HepG2 (cell line): ENCODE measurements around the gene MTFR1L. TPM values are rescaled to one million over a fixed set of nuclear protein-coding genes. Genes with fewer than 3 reads are reported as not detected.

Experiments
- ATAC-seq: fragments of 200-7000 bp; cut with Tn5 transposase; 3 replicates; pipeline ENCODE4 v1.9.1; 2020; ENCODE audit warnings: mild to moderate bottlenecking, moderate library complexity
- BruUV-seq: library from RNA; stranded (reverse); fragments of 400-500 nt; replicated peaks from 2 replicates; lab custom pipeline; 2021; lab: Mats Ljungman, UMichigan
- CTCF ChIA-PET: fragments of 300-600 bp; formaldehyde crosslinking; extraction: SDS; loops from one replicate; lab custom pipeline; 2021; ENCODE audit warnings: low total read pairs, inconsistent platforms, low intra/inter-chr PET ratio; lab: Yijun Ruan, JAX
- POLR2A ChIA-PET: fragments of 350-600 bp; sonication (Branson Sonifier 250); formaldehyde crosslinking; loops from one replicate; lab custom pipeline; 2020; ENCODE audit warnings: antibody characterized with exemption, inconsistent platforms; lab: Yijun Ruan, JAX
- DNase-seq: peaks from one replicate; pipeline ENCODE4 v3.0.0-alpha.2; 2015; ENCODE audit warnings: low spot score
- FAIRE-seq: peaks from 3 replicates; lab custom pipeline; 2011; peaks lifted over from hg19 to GRCh38; lab: Jason Lieb, UNC
- H2AFZ ChIP-seq: one replicate; pipeline ENCODE4 v1.6.1; 2011; ENCODE audit warnings: low read length, inconsistent platforms
- H3K27ac ChIP-seq: fragments of 300-600 bp; 3 replicates; pipeline ENCODE4 v1.8.0; 2011; ENCODE audit warnings: mixed run types, mild to moderate bottlenecking, mixed read lengths, low read length, inconsistent platforms; ENCODE audit not compliant: insufficient read depth; ENCODE audit errors: extremely low read length
- H3K27me3 ChIP-seq, 2 experiments: fragments of 200-600 bp in 1 of 2; 2 replicates in 1 of 2; 3 replicates in 1 of 2; pipeline versions ENCODE4 v1.6.0 to v1.8.0; 2011; ENCODE audit warnings: low read length in 2 of 2, mild to moderate bottlenecking in 2 of 2, moderate library complexity in 2 of 2, inconsistent platforms in 1 of 2; ENCODE audit not compliant: insufficient read depth in 2 of 2, control insufficient read depth in 1 of 2
- H3K36me3 ChIP-seq, 2 experiments: fragments of 200-600 bp in 1 of 2; replicated peaks in 1 of 2; 2 replicates in 1 of 2; 3 replicates in 1 of 2; pipeline versions ENCODE4 v1.5.1 to v1.8.0; 2011; ENCODE audit warnings: low read length in 2 of 2, inconsistent platforms in 1 of 2; ENCODE audit not compliant: insufficient read depth in 2 of 2, control insufficient read depth in 1 of 2
- H3K4me1 ChIP-seq: 2 replicates; pipeline ENCODE4 v1.5.1; 2012; ENCODE audit warnings: low read length, inconsistent platforms; ENCODE audit not compliant: insufficient read depth
- H3K4me2 ChIP-seq: 2 replicates; pipeline ENCODE4 v1.6.0; 2011; ENCODE audit warnings: low read depth, low read length, inconsistent platforms
- H3K4me3 ChIP-seq, 3 experiments: fragments of 200-600 bp in 1 of 3; sonication (generic), shearing (Covaris generic) in 1 of 3; replicated peaks in 1 of 3; 2 replicates each; pipeline ENCODE4 v1.5.1; 2011 to 2016; ENCODE audit warnings: low read length in 3 of 3, inconsistent platforms in 2 of 3, low read depth in 2 of 3, mild to moderate bottlenecking in 2 of 3, control low read depth in 1 of 3, mixed read lengths in 1 of 3; ENCODE audit not compliant: insufficient read depth in 1 of 3
- H3K79me2 ChIP-seq: one replicate; pipeline ENCODE4 v1.6.1; 2011; ENCODE audit warnings: low read length, inconsistent platforms; ENCODE audit not compliant: insufficient read depth
- H3K9ac ChIP-seq: 2 replicates; pipeline ENCODE4 v1.6.0; 2011; ENCODE audit warnings: mild to moderate bottlenecking, low read depth, low read length, inconsistent platforms; ENCODE audit not compliant: insufficient read depth
- H3K9me3 ChIP-seq: 2 replicates; pipeline ENCODE4 v1.5.1; 2012; ENCODE audit warnings: mild to moderate bottlenecking, low read length
- H4K20me1 ChIP-seq: 2 replicates; pipeline ENCODE4 v1.6.0; 2011; ENCODE audit warnings: inconsistent platforms, mild to moderate bottlenecking, low read length, moderate library complexity; ENCODE audit not compliant: insufficient read depth
- HES4 ChIP-seq: sonication (generic); formaldehyde crosslinking; IDR thresholded peaks from 2 replicates; pipeline ENCODE4 v1.9.0; 2021; ENCODE audit warnings: mild to moderate bottlenecking, missing genetic modification reagents, borderline replicate concordance
- MEIS2 ChIP-seq: sonication (generic); formaldehyde crosslinking; IDR thresholded peaks from 2 replicates; pipeline ENCODE4 v1.9.0; 2021; ENCODE audit warnings: mild to moderate bottlenecking, missing genetic modification reagents
- NFIB ChIP-seq: sonication (generic); formaldehyde crosslinking; IDR thresholded peaks from 2 replicates; pipeline ENCODE4 v1.9.0; 2021; ENCODE audit warnings: missing genetic modification reagents, mild to moderate bottlenecking, borderline replicate concordance
- ZNF160 ChIP-seq: sonication (generic); formaldehyde crosslinking; IDR thresholded peaks from 2 replicates; pipeline ENCODE4 v1.8.0; 2022; ENCODE audit warnings: mild to moderate bottlenecking, inconsistent platforms, missing genetic modification reagents
- ZNF678 ChIP-seq: sonication (generic); formaldehyde crosslinking; IDR thresholded peaks from 2 replicates; pipeline ENCODE4 v1.4.0; 2020; ENCODE audit warnings: mild to moderate bottlenecking, missing genetic modification reagents
- WGBS: methylation state at CpG from one replicate; pipeline ENCODE4 v1.1.6; 2017; ENCODE audit warnings: low lambda C conversion rate; 5-methylcytosine and 5-hydroxymethylcytosine counted together
- in situ Hi-C: cut with HindIII; loops from 2 replicates; pipeline ENCODE4 v1.10.0; 2017; ENCODE audit warnings: low pct_unique_long_range_greater_than_20kb; ENCODE audit not compliant: extremely low pct_ligation_motif_present
- intact Hi-C: fragments of 100-400 bp; cut with micrococcal nuclease; formaldehyde crosslinking; loops from one replicate; pipeline ENCODE4 v1.10.0; 2022; ENCODE audit not compliant: unreplicated experiment
- polyA plus RNA-seq, 8 experiments: library from polyadenylated mRNA; depleted of rRNA in 3 of 8; stranded (reverse) in 7 of 8; unstranded in 1 of 8; fragments of >200 nt; fragmentation: Illumina TruSeq in 4 of 8; extraction: Trizol in 4 of 8; gene quantifications; 2 replicates each; pipeline versions ENCODE4 v1.2.1 to v1.2.3, GENCODE V29; 2011 to 2016; ENCODE audit warnings: low read depth in 4 of 8, missing spikeins in 1 of 8, mixed read lengths in 1 of 8; ENCODE audit not compliant: insufficient read depth in 1 of 8
- total RNA-seq, 5 experiments: library from RNA; depleted of rRNA; stranded (reverse); fragments of >200 nt; fragmentation: Illumina TruSeq; extraction: Trizol; gene quantifications; 2 replicates each; pipeline ENCODE4 v1.2.3, GENCODE V29; 2016; ENCODE audit warnings: low read depth in 1 of 5
- TF ChIP-seq, protein P1 (sequence below): sonication (generic); formaldehyde crosslinking; IDR thresholded peaks from 2 replicates; pipeline ENCODE4 v1.8.1; 2023; ENCODE audit warnings: mild to moderate bottlenecking, moderate library complexity, missing genetic modification reagents
- TF ChIP-seq, protein P2 (sequence below): sonication (generic); formaldehyde crosslinking; IDR thresholded peaks from 2 replicates; pipeline ENCODE4 v1.5.0; 2020; ENCODE audit warnings: mild to moderate bottlenecking, missing genetic modification reagents, borderline replicate concordance
- TF ChIP-seq, protein P3 (sequence below): sonication (generic); formaldehyde crosslinking; IDR thresholded peaks from 2 replicates; pipeline ENCODE4 v1.5.1; 2020; ENCODE audit warnings: mild to moderate bottlenecking, missing genetic modification reagents, moderate library complexity
- TF ChIP-seq, protein P4 (sequence below): sonication (generic); formaldehyde crosslinking; IDR thresholded peaks from 2 replicates; pipeline ENCODE4 v1.5.1; 2020; ENCODE audit warnings: mild to moderate bottlenecking, missing genetic modification reagents, borderline replicate concordance

Gene MTFR1L
- total and polyA plus RNA-seq, 2 of the 13 experiments (the other 11 are each of a cell fraction or from before 2014, with no cell fraction given), result 38.0 to 55.7 TPM

DNA sequence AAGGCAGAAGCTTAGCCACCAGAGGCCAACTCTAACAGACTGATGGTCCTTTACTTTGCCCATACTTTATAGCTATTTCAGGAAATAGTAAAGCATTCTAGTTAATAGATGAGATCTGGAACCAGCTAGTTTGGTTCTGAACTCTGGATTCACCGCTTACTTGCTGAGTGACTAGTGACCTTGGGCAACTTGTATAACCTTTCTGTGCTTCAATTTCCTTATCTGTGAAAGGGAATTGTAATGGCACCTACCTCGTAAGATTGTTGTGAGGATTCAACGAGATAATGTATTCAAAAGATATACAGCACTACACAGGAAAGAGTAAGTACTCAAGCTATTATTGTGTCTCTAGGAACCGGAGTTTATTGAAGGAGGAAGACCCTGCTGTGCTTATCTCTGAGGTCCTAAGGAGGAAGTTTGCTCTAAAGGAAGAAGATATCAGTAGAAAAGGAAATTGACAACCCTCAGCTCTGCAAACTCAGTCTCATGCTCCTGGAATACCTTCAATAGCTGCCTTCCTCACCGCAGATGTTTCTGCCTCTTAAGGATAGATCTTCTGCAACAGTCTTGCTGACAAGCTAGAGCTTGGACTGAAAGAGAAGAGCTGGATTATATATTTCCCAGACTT, 11.9 kb downstream of the MTFR1L start (continued):
- TF ChIP-seq, protein P1, sequence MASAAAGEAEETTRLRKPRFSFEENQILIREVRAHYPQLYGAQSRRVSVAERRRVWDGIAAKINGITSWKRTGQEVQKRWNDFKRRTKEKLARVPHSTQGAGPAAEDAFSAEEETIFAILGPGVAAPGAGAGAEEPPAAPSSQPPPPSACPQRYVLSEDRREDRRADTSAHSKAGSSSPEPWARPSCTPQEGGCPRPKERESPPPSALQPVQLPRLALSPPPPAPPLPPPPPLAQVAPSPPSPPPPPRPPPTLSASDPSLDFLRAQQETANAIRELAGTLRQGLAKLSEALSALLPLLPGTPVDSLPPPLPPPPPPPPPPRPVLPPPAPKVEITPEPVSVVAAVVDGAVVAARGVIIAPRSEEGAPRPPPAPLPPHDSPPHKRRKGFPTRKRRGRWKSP, result no peak
- TF ChIP-seq ZNF678 (CRISPR knock-in tag), result no peak
- no peak for TF ChIP-seq HES4 (CRISPR knock-in tag)
- TF ChIP-seq, all 625 proteins: peak for 0

DNA sequence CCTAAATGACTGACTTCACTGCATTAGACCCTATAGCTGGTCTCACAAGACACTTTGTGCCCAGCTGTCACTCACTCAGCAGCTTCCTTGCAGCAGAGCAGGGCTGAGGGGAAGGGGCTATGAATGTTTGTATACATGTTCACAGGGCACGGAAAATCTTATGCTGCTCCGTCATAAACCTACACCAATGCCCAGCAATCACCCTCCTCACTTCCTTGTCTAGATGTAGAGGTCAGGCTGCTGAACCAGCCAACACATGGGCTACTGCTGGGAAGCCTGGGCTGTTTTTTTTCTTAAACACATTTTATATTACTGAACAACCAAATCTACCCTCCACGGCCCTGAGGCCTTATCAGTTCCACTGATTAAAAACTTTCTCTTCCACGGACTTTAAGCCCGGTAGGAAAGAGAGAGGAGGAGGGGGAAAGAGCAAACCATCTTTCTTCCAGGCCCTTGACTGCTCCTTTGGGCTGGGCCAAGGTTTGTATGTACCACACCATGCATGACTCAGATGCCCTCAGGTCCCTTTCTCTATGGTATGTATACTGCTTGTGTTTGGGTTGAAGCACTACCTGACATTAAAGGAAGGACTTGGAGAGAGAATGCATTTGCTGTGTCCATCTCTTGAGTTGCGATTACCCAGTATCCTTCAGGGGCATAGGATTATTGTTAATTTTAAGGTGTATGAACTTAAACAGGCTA, 12.7 kb downstream of the MTFR1L start:
- Histone ChIP-seq H3K4me3 (no peak overlapping the region), H3K9ac (no peak overlapping the region), H3K9me3 (no peaks in the 10 kb centered on the region), H3K79me2 (no peaks in the 10 kb centered on the region), H3K4me1 (no peaks in the 10 kb centered on the region), H4K20me1 (no peaks in the 10 kb centered on the region), H3K36me3 (peaks cover 31 to 78% of the 10 kb centered on the region in 2 experiments), H3K27ac (no peak overlapping the region), H2AFZ (no peak overlapping the region), H3K4me2 (no peak overlapping the region), H3K27me3 (no peaks in the 10 kb centered on the region)
- WGBS, result 93% methylated on average over 5 of the region's 6 CpGs
- CTCF ChIA-PET, result no interaction called here
- in situ Hi-C loops (no loop called here), intact Hi-C loops (no loop called here)
- no peak for ATAC-seq
- FAIRE-seq, result no peak
- BruUV-seq, result no TSS peak
- POLR2A ChIA-PET, result no interaction called here
- no peak for DNase-seq
- TF ChIP-seq, protein P1, result no peak
- TF ChIP-seq, protein P2, sequence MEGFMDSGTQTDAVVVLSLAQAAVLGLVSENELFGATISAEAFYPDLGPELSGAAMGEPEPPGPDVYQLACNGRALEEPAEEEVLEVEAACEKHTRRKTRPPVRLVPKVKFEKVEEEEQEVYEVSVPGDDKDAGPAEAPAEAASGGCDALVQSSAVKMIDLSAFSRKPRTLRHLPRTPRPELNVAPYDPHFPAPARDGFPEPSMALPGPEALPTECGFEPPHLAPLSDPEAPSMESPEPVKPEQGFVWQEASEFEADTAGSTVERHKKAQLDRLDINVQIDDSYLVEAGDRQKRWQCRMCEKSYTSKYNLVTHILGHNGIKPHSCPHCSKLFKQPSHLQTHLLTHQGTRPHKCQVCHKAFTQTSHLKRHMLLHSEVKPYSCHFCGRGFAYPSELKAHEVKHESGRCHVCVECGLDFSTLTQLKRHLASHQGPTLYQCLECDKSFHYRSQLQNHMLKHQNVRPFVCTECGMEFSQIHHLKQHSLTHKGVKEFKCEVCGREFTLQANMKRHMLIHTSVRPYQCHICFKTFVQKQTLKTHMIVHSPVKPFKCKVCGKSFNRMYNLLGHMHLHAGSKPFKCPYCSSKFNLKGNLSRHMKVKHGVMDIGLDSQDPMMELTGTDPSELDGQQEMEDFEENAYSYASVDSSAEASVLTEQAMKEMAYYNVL (CRISPR knock-in tag), result no peak
- TF ChIP-seq, protein P3, sequence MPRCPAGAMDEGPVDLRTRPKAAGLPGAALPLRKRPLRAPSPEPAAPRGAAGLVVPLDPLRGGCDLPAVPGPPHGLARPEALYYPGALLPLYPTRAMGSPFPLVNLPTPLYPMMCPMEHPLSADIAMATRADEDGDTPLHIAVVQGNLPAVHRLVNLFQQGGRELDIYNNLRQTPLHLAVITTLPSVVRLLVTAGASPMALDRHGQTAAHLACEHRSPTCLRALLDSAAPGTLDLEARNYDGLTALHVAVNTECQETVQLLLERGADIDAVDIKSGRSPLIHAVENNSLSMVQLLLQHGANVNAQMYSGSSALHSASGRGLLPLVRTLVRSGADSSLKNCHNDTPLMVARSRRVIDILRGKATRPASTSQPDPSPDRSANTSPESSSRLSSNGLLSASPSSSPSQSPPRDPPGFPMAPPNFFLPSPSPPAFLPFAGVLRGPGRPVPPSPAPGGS (CRISPR knock-in tag), result no peak
- no peak for TF ChIP-seq ZNF160
- TF ChIP-seq, protein P4, sequence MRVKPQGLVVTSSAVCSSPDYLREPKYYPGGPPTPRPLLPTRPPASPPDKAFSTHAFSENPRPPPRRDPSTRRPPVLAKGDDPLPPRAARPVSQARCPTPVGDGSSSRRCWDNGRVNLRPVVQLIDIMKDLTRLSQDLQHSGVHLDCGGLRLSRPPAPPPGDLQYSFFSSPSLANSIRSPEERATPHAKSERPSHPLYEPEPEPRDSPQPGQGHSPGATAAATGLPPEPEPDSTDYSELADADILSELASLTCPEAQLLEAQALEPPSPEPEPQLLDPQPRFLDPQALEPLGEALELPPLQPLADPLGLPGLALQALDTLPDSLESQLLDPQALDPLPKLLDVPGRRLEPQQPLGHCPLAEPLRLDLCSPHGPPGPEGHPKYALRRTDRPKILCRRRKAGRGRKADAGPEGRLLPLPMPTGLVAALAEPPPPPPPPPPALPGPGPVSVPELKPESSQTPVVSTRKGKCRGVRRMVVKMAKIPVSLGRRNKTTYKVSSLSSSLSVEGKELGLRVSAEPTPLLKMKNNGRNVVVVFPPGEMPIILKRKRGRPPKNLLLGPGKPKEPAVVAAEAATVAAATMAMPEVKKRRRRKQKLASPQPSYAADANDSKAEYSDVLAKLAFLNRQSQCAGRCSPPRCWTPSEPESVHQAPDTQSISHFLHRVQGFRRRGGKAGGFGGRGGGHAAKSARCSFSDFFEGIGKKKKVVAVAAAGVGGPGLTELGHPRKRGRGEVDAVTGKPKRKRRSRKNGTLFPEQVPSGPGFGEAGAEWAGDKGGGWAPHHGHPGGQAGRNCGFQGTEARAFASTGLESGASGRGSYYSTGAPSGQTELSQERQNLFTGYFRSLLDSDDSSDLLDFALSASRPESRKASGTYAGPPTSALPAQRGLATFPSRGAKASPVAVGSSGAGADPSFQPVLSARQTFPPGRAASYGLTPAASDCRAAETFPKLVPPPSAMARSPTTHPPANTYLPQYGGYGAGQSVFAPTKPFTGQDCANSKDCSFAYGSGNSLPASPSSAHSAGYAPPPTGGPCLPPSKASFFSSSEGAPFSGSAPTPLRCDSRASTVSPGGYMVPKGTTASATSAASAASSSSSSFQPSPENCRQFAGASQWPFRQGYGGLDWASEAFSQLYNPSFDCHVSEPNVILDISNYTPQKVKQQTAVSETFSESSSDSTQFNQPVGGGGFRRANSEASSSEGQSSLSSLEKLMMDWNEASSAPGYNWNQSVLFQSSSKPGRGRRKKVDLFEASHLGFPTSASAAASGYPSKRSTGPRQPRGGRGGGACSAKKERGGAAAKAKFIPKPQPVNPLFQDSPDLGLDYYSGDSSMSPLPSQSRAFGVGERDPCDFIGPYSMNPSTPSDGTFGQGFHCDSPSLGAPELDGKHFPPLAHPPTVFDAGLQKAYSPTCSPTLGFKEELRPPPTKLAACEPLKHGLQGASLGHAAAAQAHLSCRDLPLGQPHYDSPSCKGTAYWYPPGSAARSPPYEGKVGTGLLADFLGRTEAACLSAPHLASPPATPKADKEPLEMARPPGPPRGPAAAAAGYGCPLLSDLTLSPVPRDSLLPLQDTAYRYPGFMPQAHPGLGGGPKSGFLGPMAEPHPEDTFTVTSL (CRISPR knock-in tag), result no peak
- TF ChIP-seq MEIS2 (CRISPR knock-in tag), result no peak
- no peak for TF ChIP-seq NFIB (CRISPR knock-in tag)
